NK-92 treated with Interleukin-12 subunit alpha and Interleukin-12 subunit beta, amount 100 ng/mL, for 24 hours (cell line): ENCODE measurements around the gene STK38.

Source experiments
- DNase-seq: peaks from one replicate; lab custom pipeline; 2025; lab: John Stamatoyannopoulos, UW

STK38 gene

GRCh38 chr6:36523451-36523850, 23.8 kb downstream of the STK38 start:
- no peak for DNase-seq

GRCh38 chr6:36519352-36519751, 27.9 kb downstream of the STK38 start:
- DNase-seq, result no peak

GRCh38 chr6:36517408-36517807, 29.9 kb downstream of the STK38 start:
- no peak for DNase-seq

GRCh38 chr6:36516988-36517387, 30.3 kb downstream of the STK38 start:
- DNase-seq, result no peak

GRCh38 chr6:36516559-36516958, 30.7 kb downstream of the STK38 start:
- no peak for DNase-seq

- no peak for DNase-seq
Measured at GRCh38 chr6:36515844-36516243, 31.4 kb downstream of the STK38 start.

GRCh38 chr6:36514554-36515456, 32.5 kb downstream of the STK38 start:
- peak; percentile 64 for DNase-seq

GRCh38 chr6:36510365-36510764, 36.9 kb downstream of the STK38 start:
- no peak for DNase-seq

GRCh38 chr6:36508532-36508931, 38.7 kb downstream of the STK38 start:
- DNase-seq, result no peak

- DNase-seq, result no peak
Measured at GRCh38 chr6:36506611-36507010, 40.7 kb downstream of the STK38 start.

- no peak for DNase-seq
Measured at GRCh38 chr6:36505744-36506534, 41.3 kb downstream of the STK38 start.

GRCh38 chr6:36504982-36505381, 42.3 kb downstream of the STK38 start:
- DNase-seq, result no peak

- DNase-seq, result no peak
Measured at GRCh38 chr6:36504181-36504580, 43.1 kb downstream of the STK38 start.

- DNase-seq, result no peak
Measured at GRCh38 chr6:36501686-36502085, 45.6 kb downstream of the STK38 start.

- DNase-seq, result no peak
Measured at GRCh38 chr6:36499918-36500317, 47.4 kb downstream of the STK38 start.

GRCh38 chr6:36495086-36495485, 52.2 kb downstream of the STK38 start:
- no peak for DNase-seq

- no peak for DNase-seq
Measured at GRCh38 chr6:36493859-36494258, 53.4 kb downstream of the STK38 start.

GRCh38 chr6:36493319-36493718, 54.0 kb downstream of the STK38 start:
- no peak for DNase-seq

GRCh38 chr6:36492621-36493020, 54.7 kb downstream of the STK38 start:
- DNase-seq, result no peak

GRCh38 chr6:36492092-36492491, 55.2 kb downstream of the STK38 start:
- no peak for DNase-seq

GRCh38 chr6:36491378-36491965, 55.8 kb downstream of the STK38 start:
- DNase-seq, result no peak

GRCh38 chr6:36489426-36489825, 57.9 kb downstream of the STK38 start:
- DNase-seq, result no peak

GRCh38 chr6:36488221-36488620, 59.1 kb downstream of the STK38 start:
- DNase-seq, result no peak
